LNCAP (cell line): Measurements from ENCODE around the gene CPSF2.

Experiments
- CTCF ChIP-seq: fragments of 450-650 bp; IDR thresholded peaks from 2 replicates; pipeline ENCODE4 v1.5.1; 2017; ENCODE audit warnings: mild to moderate bottlenecking

The CPSF2 gene

GRCh38 chr14:92161521-92161920 is 39.8 kb downstream of the CPSF2 start:
- TF ChIP-seq CTCF: no peak

GRCh38 chr14:92164958-92165357 is 43.2 kb downstream of the CPSF2 start:
- no peak for TF ChIP-seq CTCF

GRCh38 chr14:92173668-92174067 is 51.9 kb downstream of the CPSF2 start:
- TF ChIP-seq CTCF: no peak

GRCh38 chr14:92175811-92176210 is 54.0 kb downstream of the CPSF2 start:
- TF ChIP-seq CTCF: no peak

GRCh38 chr14:92176476-92176875 is 54.7 kb downstream of the CPSF2 start:
- no peak for TF ChIP-seq CTCF

- no peak for TF ChIP-seq CTCF
Measured at GRCh38 chr14:92185559-92185958, 63.8 kb downstream of the CPSF2 start.

- TF ChIP-seq CTCF: no peak
Measured at GRCh38 chr14:92190768-92191167, 69.0 kb downstream of the CPSF2 start.

GRCh38 chr14:92198804-92199203 is 77.0 kb downstream of the CPSF2 start:
- TF ChIP-seq CTCF: no peak
